Coronary artery (tissue), 2 donors: ENCODE measurements around the gene EAF1.

Experiments
- DNase-seq: peaks from one replicate; pipeline ENCODE4 v3.0.0-alpha.2; 2017; ENCODE audit warnings: low spot score
- H3K27ac ChIP-seq, 2 donors: fragments of 200-600 bp; sonication (generic); one replicate each; pipeline ENCODE4 v1.5.1; 2016 to 2019
- H3K4me3 ChIP-seq: fragments of 200-600 bp; sonication (generic); 2 replicates; pipeline ENCODE4 v1.5.1; 2016; ENCODE audit warnings: mild to moderate bottlenecking, moderate library complexity
- TF ChIP-seq, protein P1 (sequence below): fragments of 200-600 bp; sonication (generic); IDR thresholded peaks from one replicate; pipeline ENCODE4 v1.5.1; 2019; ENCODE audit warnings: antibody characterized with exemption

Gene EAF1

GRCh38 chr3:15443826-15444524, 16.6 kb downstream of the EAF1 start:
- Histone ChIP-seq H3K4me3 (no peak overlapping the region), H3K27ac (peak overlapping the region in 1 of 2 donors; percentile 38)
- no peak for DNase-seq
- TF ChIP-seq, protein P1, sequence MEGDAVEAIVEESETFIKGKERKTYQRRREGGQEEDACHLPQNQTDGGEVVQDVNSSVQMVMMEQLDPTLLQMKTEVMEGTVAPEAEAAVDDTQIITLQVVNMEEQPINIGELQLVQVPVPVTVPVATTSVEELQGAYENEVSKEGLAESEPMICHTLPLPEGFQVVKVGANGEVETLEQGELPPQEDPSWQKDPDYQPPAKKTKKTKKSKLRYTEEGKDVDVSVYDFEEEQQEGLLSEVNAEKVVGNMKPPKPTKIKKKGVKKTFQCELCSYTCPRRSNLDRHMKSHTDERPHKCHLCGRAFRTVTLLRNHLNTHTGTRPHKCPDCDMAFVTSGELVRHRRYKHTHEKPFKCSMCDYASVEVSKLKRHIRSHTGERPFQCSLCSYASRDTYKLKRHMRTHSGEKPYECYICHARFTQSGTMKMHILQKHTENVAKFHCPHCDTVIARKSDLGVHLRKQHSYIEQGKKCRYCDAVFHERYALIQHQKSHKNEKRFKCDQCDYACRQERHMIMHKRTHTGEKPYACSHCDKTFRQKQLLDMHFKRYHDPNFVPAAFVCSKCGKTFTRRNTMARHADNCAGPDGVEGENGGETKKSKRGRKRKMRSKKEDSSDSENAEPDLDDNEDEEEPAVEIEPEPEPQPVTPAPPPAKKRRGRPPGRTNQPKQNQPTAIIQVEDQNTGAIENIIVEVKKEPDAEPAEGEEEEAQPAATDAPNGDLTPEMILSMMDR, result no peak

- Histone ChIP-seq H3K27ac (no peak overlapping the region), H3K4me3 (no peak overlapping the region)
- TF ChIP-seq, protein P1, result no peak
- no peak for DNase-seq
Measured at GRCh38 chr3:15449489-15450224, 22.3 kb downstream of the EAF1 start.

DNA sequence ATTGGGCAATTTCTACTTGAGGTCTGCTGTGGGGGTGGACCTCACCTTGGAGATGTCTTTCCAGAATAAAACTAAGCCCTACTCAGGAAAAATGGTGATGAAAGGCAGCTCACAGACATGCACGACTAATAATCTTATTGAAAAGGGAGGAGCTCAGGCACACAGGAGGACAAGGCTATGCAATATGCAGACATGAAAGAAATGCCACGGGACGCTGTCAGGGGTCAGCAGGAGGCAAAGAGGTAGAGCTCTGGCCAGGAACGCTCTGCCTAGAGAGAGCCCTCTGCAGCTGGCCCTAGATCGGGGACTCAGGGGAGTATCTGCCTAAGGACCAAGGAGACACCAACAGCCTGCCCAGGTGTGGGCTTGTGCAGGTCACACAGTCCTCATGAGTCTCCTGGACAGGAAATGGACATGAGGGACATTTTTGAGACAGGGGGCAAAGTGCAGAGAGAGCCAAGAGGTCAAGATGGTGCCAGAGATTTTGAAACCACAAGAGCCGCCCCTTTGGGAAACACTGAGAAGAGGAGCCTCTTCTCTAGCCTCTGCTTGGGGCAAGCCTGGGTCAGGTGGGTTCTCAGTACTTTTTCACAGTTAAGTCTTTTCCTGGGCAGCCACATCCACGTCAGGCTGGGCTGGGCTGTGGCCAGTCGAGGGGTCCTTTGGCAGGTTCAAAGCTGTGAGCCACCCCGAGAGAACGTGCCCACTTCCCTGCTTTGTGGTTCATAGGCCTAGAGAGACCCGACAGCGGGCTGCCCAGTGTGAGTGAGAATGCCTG, 23.2 kb downstream of the EAF1 start:
- TF ChIP-seq, protein P1, result no peak
- DNase-seq, result no peak
- Histone ChIP-seq H3K4me3 (no peak overlapping the region), H3K27ac (no peak overlapping the region)

GRCh38 chr3:15451216-15452113, 24.1 kb downstream of the EAF1 start:
- TF ChIP-seq, protein P1, result no peak
- no peak for DNase-seq
- Histone ChIP-seq H3K4me3 (no peak overlapping the region), H3K27ac (no peak overlapping the region)

DNA sequence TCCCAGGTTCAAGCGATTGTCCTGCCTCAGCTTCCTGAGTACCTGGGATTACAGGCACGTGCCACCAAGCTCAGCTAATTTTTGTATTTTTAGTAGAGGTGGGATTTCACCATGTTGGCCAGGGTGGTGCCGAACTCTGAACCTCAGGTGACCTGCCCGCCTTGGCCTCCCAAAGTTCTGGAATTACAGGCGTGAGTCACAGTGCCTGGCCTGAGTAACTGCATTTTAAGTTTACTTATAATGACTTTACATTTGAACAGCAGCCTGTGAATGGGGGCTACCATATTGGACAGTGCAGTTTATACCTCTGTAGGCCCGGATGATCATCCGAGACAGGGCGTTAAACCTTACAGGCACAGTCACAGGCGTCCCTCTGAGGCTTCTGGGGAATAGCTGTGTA, 24.8 kb downstream of the EAF1 start:
- TF ChIP-seq, protein P1, result no peak
- Histone ChIP-seq H3K27ac (no peak overlapping the region), H3K4me3 (no peak overlapping the region)
- DNase-seq, result no peak

DNA sequence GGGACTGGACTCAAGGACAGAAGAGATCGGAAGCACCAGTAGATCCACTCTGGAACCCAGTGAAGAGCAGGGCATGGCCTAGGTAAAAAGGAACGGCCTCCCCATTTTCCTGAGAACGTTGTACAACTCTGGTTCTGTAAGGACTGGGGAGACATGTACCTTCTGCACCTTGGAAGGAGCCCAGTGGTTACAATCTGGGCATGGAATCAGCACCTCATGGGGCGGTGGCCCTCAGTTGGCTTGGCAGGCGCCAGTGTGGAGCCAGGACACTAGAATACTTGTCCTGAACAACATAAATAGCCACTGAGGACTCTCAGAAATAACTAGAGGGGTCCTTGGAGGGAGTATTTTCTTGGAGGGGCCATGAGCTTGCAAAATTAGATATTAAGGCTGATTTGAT, 25.6 kb downstream of the EAF1 start:
- TF ChIP-seq, protein P1, result no peak
- H3K4me3 ChIP-seq, result no peak overlapping the region
- no peak for DNase-seq
- no peak overlapping the region for H3K27ac ChIP-seq
